HepG2 (cell line): ENCODE results near the gene SLX9. TPM values are rescaled to one million over a fixed set of nuclear protein-coding genes. Genes with fewer than 3 reads are reported as not detected.
A peak's percentile ranks its signal among the peaks of the same experiment; 100 is the strongest.

ENCODE experiments used
- DNMT1 ChIP-seq: sonication (generic); formaldehyde crosslinking; IDR thresholded peaks from 2 replicates; pipeline ENCODE4 v1.5.1; 2020; ENCODE audit warnings: mild to moderate bottlenecking, missing genetic modification reagents
- FLYWCH1 ChIP-seq: sonication (generic); formaldehyde crosslinking; IDR thresholded peaks from 2 replicates; pipeline ENCODE4 v1.8.1; 2023; ENCODE audit warnings: mild to moderate bottlenecking, missing genetic modification reagents
- MLXIP ChIP-seq: sonication (generic); formaldehyde crosslinking; IDR thresholded peaks from 2 replicates; pipeline ENCODE4 v1.9.0; 2021; ENCODE audit warnings: missing genetic modification reagents, borderline replicate concordance
- NFATC3 ChIP-seq: sonication (generic); formaldehyde crosslinking; IDR thresholded peaks from 2 replicates; pipeline ENCODE4 v1.5.1; 2020; ENCODE audit warnings: mild to moderate bottlenecking, missing genetic modification reagents
- PAX8 ChIP-seq: sonication (generic); formaldehyde crosslinking; IDR thresholded peaks from 2 replicates; pipeline ENCODE4 v1.8.0; 2022; ENCODE audit warnings: mild to moderate bottlenecking, missing genetic modification reagents, borderline replicate concordance
- RXRB ChIP-seq: IDR thresholded peaks from 2 replicates; pipeline ENCODE4 v1.6.1; 2016; ENCODE audit warnings: borderline replicate concordance, missing genetic modification reagents, missing compliant biosample characterization
- ZNF343 ChIP-seq: sonication (generic); formaldehyde crosslinking; IDR thresholded peaks from 2 replicates; pipeline ENCODE4 v1.4.0; 2020; ENCODE audit warnings: mild to moderate bottlenecking, missing genetic modification reagents
- ZNF543 ChIP-seq: sonication (generic); formaldehyde crosslinking; IDR thresholded peaks from 2 replicates; pipeline ENCODE4 v1.4.0; 2020; ENCODE audit warnings: mild to moderate bottlenecking, missing genetic modification reagents
- ZNF788 ChIP-seq: sonication (generic); formaldehyde crosslinking; IDR thresholded peaks from 2 replicates; pipeline ENCODE4 v1.5.0; 2020; ENCODE audit warnings: mild to moderate bottlenecking, missing genetic modification reagents, borderline replicate concordance
- ZZZ3 ChIP-seq: sonication (generic); formaldehyde crosslinking; IDR thresholded peaks from 2 replicates; pipeline ENCODE4 v1.4.0; 2020; ENCODE audit warnings: missing genetic modification reagents, mild to moderate bottlenecking, borderline replicate concordance
- polyA plus RNA-seq, 8 experiments: library from polyadenylated mRNA; depleted of rRNA in 3 of 8; stranded (reverse) in 7 of 8; unstranded in 1 of 8; fragments of >200 nt; fragmentation: Illumina TruSeq in 4 of 8; extraction: Trizol in 4 of 8; gene quantifications; 2 replicates each; pipeline versions ENCODE4 v1.2.1 to v1.2.3, GENCODE V29; 2011 to 2016; ENCODE audit warnings: low read depth in 4 of 8, missing spikeins in 1 of 8, mixed read lengths in 1 of 8; ENCODE audit not compliant: insufficient read depth in 1 of 8
- total RNA-seq, 5 experiments: library from RNA; depleted of rRNA; stranded (reverse); fragments of >200 nt; fragmentation: Illumina TruSeq; extraction: Trizol; gene quantifications; 2 replicates each; pipeline ENCODE4 v1.2.3, GENCODE V29; 2016; ENCODE audit warnings: low read depth in 1 of 5
- TF ChIP-seq, protein P1 (sequence below): sonication (generic); formaldehyde crosslinking; conservative IDR thresholded peaks from 2 replicates; pipeline ENCODE4 v1.4.0; 2020; ENCODE audit warnings: missing genetic modification reagents
- TF ChIP-seq, protein P2 (sequence below): sonication (generic); formaldehyde crosslinking; IDR thresholded peaks from 2 replicates; pipeline ENCODE4 v1.4.0; 2020; ENCODE audit warnings: missing genetic modification reagents, borderline replicate concordance
- TF ChIP-seq, protein P3 (sequence below): IDR thresholded peaks from 2 replicates; pipeline ENCODE4 v1.6.1; 2016; ENCODE audit warnings: mild to moderate bottlenecking
- TF ChIP-seq, protein P4 (sequence below): sonication (generic); formaldehyde crosslinking; IDR thresholded peaks from 2 replicates; pipeline ENCODE4 v1.8.0; 2022; ENCODE audit warnings: mild to moderate bottlenecking, missing genetic modification reagents; ENCODE audit not compliant: insufficient replicate concordance

SLX9 gene
- total and polyA plus RNA-seq, 2 of the 13 experiments (the other 11 are each of a cell fraction or from before 2014, with no cell fraction given) = 21.0 to 47.1 TPM

DNA sequence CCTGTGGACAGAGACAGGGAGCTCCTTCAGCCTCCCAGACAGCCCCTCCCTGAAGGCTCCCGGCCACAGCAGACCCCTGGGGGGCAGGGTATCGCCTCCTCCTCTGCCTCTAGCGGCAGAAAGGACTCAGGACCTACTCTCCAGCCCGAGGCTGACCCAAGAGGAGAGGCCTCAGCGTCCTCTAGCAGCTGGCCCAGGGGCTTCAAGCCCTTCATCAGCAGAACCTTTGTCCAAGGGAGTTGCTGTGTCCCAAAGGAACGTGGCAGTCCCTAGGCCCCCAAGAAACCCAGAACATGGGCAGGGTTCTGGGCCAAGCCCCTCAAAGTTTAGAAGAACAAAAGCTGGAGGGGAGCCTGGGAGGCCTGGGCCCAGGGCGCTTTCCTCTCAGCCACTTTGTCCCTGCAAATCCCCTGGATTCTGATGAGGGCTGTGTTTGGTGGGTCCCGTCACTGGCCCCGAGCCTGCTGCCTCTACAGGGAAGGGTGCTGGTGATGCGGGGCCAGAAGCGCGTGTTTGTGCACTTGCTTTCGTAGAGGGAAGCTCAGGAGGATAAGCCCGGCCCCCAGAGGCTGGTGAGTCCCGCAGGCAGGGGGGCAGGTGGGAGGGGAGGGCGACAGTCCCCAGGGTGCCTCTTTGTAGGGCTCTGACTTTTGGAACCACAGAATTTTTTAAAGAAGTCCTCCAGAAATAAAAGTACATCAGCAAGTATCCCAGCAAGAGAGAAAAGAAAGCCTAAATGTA lies 32.4 kb upstream of the SLX9 start (continued):
- peak; percentile 48; the same call in 1 of the 2 replicates for TF ChIP-seq ZZZ3 (CRISPR knock-in tag)
- TF ChIP-seq, protein P1, sequence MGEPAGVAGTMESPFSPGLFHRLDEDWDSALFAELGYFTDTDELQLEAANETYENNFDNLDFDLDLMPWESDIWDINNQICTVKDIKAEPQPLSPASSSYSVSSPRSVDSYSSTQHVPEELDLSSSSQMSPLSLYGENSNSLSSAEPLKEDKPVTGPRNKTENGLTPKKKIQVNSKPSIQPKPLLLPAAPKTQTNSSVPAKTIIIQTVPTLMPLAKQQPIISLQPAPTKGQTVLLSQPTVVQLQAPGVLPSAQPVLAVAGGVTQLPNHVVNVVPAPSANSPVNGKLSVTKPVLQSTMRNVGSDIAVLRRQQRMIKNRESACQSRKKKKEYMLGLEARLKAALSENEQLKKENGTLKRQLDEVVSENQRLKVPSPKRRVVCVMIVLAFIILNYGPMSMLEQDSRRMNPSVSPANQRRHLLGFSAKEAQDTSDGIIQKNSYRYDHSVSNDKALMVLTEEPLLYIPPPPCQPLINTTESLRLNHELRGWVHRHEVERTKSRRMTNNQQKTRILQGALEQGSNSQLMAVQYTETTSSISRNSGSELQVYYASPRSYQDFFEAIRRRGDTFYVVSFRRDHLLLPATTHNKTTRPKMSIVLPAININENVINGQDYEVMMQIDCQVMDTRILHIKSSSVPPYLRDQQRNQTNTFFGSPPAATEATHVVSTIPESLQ = no peak
- TF ChIP-seq, protein P2, sequence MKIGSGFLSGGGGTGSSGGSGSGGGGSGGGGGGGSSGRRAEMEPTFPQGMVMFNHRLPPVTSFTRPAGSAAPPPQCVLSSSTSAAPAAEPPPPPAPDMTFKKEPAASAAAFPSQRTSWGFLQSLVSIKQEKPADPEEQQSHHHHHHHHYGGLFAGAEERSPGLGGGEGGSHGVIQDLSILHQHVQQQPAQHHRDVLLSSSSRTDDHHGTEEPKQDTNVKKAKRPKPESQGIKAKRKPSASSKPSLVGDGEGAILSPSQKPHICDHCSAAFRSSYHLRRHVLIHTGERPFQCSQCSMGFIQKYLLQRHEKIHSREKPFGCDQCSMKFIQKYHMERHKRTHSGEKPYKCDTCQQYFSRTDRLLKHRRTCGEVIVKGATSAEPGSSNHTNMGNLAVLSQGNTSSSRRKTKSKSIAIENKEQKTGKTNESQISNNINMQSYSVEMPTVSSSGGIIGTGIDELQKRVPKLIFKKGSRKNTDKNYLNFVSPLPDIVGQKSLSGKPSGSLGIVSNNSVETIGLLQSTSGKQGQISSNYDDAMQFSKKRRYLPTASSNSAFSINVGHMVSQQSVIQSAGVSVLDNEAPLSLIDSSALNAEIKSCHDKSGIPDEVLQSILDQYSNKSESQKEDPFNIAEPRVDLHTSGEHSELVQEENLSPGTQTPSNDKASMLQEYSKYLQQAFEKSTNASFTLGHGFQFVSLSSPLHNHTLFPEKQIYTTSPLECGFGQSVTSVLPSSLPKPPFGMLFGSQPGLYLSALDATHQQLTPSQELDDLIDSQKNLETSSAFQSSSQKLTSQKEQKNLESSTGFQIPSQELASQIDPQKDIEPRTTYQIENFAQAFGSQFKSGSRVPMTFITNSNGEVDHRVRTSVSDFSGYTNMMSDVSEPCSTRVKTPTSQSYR (CRISPR knock-in tag) = peak; percentile 48; the same call in 1 of the 2 replicates
- TF ChIP-seq DNMT1 (CRISPR knock-in tag) = no peak
- no peak for TF ChIP-seq MLXIP (CRISPR knock-in tag)
- 0 out of 2 replicates have a peak, but pooled peaks have one; percentile 25 for TF ChIP-seq ZNF343 (CRISPR knock-in tag)
- 0 out of 2 replicates have a peak, but pooled peaks have one; percentile 39 for TF ChIP-seq ZNF788 (CRISPR knock-in tag)
- no peak; the same call in 1 of the 2 replicates for TF ChIP-seq PAX8 (CRISPR knock-in tag)
- no peak for TF ChIP-seq NFATC3 (CRISPR knock-in tag)
- TF ChIP-seq RXRB (CRISPR knock-in tag) = no peak
- TF ChIP-seq, protein P3, sequence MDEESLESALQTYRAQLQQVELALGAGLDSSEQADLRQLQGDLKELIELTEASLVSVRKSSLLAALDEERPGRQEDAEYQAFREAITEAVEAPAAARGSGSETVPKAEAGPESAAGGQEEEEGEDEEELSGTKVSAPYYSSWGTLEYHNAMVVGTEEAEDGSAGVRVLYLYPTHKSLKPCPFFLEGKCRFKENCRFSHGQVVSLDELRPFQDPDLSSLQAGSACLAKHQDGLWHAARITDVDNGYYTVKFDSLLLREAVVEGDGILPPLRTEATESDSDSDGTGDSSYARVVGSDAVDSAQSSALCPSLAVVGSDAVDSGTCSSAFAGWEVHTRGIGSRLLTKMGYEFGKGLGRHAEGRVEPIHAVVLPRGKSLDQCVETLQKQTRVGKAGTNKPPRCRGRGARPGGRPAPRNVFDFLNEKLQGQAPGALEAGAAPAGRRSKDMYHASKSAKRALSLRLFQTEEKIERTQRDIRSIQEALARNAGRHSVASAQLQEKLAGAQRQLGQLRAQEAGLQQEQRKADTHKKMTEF (CRISPR knock-in tag) = peak; percentile 22; the same call in 1 of the 2 replicates
- TF ChIP-seq, protein P4, sequence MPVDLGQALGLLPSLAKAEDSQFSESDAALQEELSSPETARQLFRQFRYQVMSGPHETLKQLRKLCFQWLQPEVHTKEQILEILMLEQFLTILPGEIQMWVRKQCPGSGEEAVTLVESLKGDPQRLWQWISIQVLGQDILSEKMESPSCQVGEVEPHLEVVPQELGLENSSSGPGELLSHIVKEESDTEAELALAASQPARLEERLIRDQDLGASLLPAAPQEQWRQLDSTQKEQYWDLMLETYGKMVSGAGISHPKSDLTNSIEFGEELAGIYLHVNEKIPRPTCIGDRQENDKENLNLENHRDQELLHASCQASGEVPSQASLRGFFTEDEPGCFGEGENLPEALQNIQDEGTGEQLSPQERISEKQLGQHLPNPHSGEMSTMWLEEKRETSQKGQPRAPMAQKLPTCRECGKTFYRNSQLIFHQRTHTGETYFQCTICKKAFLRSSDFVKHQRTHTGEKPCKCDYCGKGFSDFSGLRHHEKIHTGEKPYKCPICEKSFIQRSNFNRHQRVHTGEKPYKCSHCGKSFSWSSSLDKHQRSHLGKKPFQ = no peak
- no peak for TF ChIP-seq FLYWCH1 (CRISPR knock-in tag)
- no peak for TF ChIP-seq ZNF543 (CRISPR knock-in tag)
